Measurements from ENCODE around the gene IFNK. TPM values are rescaled to one million over a fixed set of nuclear protein-coding genes. Genes with fewer than 3 reads are reported as not detected.

The IFNK gene
- total and polyA plus RNA-seq, 8 donors, result 0.14 TPM; not detected in 7

DNA sequence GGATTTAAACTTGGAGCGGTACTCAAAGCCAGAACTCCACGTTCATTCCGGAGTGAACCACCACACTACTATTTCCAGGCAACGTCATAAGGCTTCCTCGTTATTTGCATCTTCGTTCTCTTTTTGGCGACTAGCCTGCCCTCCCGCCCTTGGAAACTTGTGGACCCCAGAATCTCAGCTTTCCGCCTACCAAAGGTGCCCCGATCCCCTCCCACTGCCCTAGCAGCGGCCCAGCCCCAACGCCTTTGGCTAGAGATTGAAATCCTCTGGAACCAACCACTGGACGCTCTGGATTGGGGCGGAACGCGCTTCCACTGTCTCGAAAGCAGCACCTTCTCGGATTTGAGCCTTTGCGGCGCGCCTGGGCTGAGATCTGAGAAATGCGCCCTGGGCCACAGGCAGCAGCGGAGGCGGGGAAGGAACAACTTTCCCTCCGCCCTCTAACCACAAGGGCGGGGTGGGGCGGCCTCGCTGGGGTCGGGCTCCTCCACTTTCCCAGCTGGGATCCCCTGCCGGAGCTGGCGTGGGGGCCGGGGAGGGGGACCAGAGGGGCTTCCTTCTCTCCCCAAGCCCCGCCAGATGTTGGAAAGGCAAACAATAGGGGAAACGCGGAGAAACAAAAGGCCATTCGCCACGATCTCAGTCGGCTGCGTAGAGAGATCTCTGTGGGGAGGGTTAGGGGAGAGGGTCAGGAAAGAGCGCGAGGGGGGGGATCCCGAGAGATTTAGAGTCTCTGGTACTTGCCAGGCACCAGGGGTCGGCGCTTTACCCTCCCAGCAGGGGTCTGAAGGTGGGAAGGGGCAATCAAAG, 4.2 kb downstream of the IFNK start:
- peak; percentile 59 to 91 (median 86) for DNase-seq
- TF ChIP-seq CTCF (IDR thresholded peaks at IDR 0.05), result no peak
- Histone ChIP-seq H3K9me3 (no peaks in the 10 kb centered on the region), H3K4me1 (peaks cover under 1 to 26% of the 10 kb centered on the region in 2 donors), H3K27ac (peak overlapping the region; percentile 76 to 87), H3K4me3 (peak overlapping the region; percentile 70 to 81), H3K36me3 (no peaks in the 10 kb centered on the region), H3K27me3 (peaks cover 0 to 26% of the 10 kb centered on the region in 2 donors)
- ATAC-seq, result peak; percentile 90
- intact Hi-C loops (cut with DNase I), result loop anchor here in 1 of 2 donors (5.0 kb wide), 1 partner anchor 191 kb away; no protein-coding TSS in a partner anchor

DNA sequence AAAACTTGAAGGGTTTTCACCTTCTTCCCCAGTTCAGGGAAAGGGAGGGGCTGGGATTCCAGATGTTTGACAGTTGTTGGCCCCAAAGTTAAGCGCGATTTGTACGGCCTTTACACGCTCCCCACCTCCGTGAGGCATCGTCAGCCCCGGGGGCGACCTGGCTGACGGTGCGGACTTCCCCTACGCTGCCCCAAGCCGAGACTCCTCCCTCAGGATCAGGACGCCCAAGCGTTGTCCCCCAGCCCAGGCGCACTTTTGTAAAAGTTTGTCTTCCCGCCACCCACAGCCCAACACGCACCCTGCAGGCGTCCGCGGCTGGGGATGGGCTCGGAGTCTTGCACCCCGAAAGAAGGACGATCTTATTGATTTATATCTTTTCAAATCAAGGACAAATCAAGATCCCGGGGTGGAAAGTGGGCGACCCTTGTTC, 4.8 kb downstream of the IFNK start:
- peak; percentile 59 to 80 (median 76) for DNase-seq
- Histone ChIP-seq H3K4me1 (peaks cover 4 to 26% of the 10 kb centered on the region in 2 donors), H3K9me3 (no peaks in the 10 kb centered on the region), H3K27ac (peak overlapping the region; percentile 76 to 87), H3K4me3 (peak overlapping the region; percentile 70 to 81), H3K27me3 (peaks cover 0 to 26% of the 10 kb centered on the region in 2 donors), H3K36me3 (no peaks in the 10 kb centered on the region)
- peak; percentile 74 for ATAC-seq
- intact Hi-C loops (cut with DNase I), result loop anchor here in 1 of 2 donors (5.0 kb wide), 1 partner anchor 192 kb away; no protein-coding TSS in a partner anchor
- TF ChIP-seq CTCF (IDR thresholded peaks at IDR 0.05), result no peak

- no peaks in the 10 kb centered on the region for H3K9me3 ChIP-seq
- ATAC-seq (peak; percentile 89), DNase-seq (peak; percentile 75 to 96 (median 86))
- H3K4me1 ChIP-seq, result peaks cover 4 to 33% of the 10 kb centered on the region in 2 donors
- peaks cover 0 to 26% of the 10 kb centered on the region in 2 donors for H3K27me3 ChIP-seq
- H3K36me3 ChIP-seq, result no peaks in the 10 kb centered on the region
- H3K27ac ChIP-seq, result peak within 1 kb of the TSS; percentile 76 to 87
- peak within 1 kb of the TSS; percentile 70 to 81 for H3K4me3 ChIP-seq
- intact Hi-C loops (cut with DNase I), result loop anchor here (5.0 to 10.0 kb wide), 2 partner anchors 192 to 195 kb away; no protein-coding TSS in a partner anchor
- TF ChIP-seq CTCF (IDR thresholded peaks at IDR 0.05), result peak; percentile 92 to 97
Observed at GRCh38 chr9:27529316-27530278, 5.5 kb downstream of the IFNK start, which contains the start of gene MOB3B. Gene MOB3B (minus strand): TSS chr9:27529814. CDS start chr9:27455550, 74,264 bp downstream.

- Histone ChIP-seq H3K9me3 (no peaks in the 10 kb centered on the region), H3K27ac (no peak overlapping the region), H3K27me3 (peaks cover 0 to 26% of the 10 kb centered on the region in 2 donors), H3K4me1 (peaks cover 4 to 46% of the 10 kb centered on the region in 2 donors), H3K4me3 (no peak overlapping the region), H3K36me3 (peaks cover 0 to 6% of the 10 kb centered on the region in 2 donors)
- DNase-seq (no peak), ATAC-seq (no peak)
- TF ChIP-seq CTCF (IDR thresholded peaks at IDR 0.05), result no peak
- intact Hi-C loops (cut with DNase I), result loop anchor here in 1 of 2 donors (10.0 kb wide), 1 partner anchor 196 kb away; no protein-coding TSS in a partner anchor
Observed at GRCh38 chr9:27530915-27531755, 7.0 kb downstream of the IFNK start.

Measured in left lung (tissue), 10 donors.